IPS-18c (cell line): Measurements from ENCODE around the gene FBXL5.
A peak's percentile ranks its signal among the peaks of the same experiment; 100 is the strongest.

Source experiments
- H3K4me3 ChIP-seq: 2 replicates; pipeline ENCODE4 v1.7.0; 2013; ENCODE audit warnings: low read depth, mild to moderate bottlenecking, low read length, moderate library complexity; ENCODE audit not compliant: insufficient read depth
- H3K9me3 ChIP-seq: one replicate; pipeline ENCODE4 v1.6.1; 2013; ENCODE audit warnings: mild to moderate bottlenecking, low read length, moderate library complexity; ENCODE audit not compliant: control insufficient read depth, insufficient read depth

The FBXL5 gene

DNA sequence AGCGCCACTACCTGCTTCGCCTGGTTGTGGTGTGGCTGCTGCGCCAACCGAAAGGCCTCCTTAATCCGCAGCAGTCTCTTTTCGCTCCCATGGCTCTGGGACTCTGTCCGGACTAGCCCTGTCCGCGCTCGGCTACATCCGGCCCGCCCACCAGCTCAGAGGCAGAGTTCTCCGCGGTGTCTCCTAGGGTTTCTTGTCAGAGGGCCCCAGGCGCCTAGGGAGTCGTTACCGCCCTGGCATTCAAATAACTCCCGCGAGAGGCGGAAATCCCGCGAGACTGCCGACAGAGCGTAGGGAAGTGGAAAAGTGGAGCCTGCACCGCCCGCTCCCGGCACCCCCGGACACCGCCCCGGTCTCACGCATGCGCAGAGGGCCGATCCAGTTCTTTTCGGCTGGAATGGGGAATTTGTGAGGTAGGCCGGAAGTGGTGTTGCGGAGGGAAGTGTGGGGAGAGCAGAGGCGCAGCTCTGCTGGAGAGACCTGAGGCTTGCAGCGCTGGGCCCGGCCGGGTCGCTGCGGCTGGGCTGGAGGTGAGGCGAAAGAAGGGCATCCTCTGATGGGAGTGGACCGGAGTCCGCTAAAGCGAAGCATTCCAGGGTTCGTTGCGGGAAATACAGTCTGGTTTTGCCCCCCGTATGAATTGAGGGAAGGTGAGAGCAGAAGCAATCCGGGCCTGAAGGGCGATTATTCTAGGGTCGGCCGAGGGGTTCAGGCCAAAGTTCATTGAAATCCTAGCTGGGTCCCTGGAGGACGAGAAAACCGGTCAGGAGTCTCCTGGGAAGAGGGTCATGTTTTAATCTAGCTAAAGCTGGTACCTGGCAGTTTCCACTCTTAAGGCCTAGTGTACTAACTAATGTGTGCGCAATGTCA, 26.4 kb upstream of the FBXL5 start, which contains the start of gene FAM200B:
Gene FAM200B, plus strand, starts transcription at position 456 of the 870 bp plus-strand sequence. CDS start 5,151 bp downstream, outside the sequence.
- Histone ChIP-seq H3K9me3 (no peaks in the 10 kb centered on the region), H3K4me3 (peak within 1 kb of the TSS; percentile 87)

DNA sequence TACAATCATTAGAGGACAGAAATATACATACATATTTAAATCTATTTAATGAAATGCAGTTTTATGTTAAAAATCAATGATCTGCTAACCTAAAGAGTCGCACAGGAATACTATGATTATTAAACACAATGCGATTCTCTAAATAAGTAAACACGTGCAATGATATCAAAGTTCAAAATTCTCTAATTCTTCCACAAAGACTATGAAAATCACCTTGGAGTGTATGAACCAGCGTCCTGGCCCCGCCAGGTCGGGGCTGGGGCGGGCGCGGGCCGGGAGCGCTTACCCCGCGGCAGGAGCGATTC, 25.9 kb upstream of the FBXL5 start:
- Histone ChIP-seq H3K9me3 (no peaks in the 10 kb centered on the region), H3K4me3 (peak overlapping the region; percentile 85)

DNA sequence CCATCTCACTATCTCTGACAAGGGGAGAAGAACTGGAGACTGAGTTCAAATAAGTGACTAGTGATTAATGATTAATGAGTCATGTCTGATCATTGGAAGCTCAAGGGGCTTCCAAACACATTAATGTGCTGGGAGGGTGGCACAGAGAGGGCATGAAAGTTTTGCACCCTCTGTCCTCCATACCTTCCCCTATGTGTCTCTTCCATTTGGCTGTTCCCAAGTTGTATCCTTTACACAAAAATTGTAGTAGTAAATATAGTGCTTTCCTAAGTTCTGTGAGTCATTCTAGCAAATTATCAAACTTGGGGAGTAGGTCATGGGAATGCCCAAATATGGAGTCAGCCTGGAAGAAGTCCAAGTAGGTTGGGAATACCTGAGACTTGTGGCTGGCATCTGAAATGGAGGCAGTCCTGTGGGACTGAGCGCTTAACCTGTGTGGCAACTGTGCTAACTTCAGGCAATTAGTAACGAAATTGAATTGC, 22.4 kb upstream of the FBXL5 start:
- no peaks in the 10 kb centered on the region for H3K9me3 ChIP-seq
- H3K4me3 ChIP-seq: no peak overlapping the region

DNA sequence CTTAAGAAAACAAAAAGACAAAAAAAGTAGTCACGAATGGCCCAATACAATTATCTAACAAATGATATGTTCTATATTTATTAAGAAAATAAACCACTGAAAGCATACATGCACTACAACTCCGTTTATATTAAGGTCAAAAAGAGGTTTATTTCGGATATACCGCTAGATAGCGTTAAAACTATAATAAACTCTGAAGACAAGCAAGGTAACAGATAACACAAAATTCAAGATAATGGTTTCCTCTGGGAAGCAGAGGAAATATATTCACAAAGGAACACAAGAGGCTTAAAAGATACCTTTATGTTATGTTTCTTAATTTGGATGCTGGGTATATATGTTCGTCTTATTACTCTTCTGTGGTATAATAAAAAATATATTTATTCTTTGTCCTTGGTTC, 21.7 kb upstream of the FBXL5 start:
- H3K4me3 ChIP-seq: no peak overlapping the region
- no peaks in the 10 kb centered on the region for H3K9me3 ChIP-seq

DNA sequence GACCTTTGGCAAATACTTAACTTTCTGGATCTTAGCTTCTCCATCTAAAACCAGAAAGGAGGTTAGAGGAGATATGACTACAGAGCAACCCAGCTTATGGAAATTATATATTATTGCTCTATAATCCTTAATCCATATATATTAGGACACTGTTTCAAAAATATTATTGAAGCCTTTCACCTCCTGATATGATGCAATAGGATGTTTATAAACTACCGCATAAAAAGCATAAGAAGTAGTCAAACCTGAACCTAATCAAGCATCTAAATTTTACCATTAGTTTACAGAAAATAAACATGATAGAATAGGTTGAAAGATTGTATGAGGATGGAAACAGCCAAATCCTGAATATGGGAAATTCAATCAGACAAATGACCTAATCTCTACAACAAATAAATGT, 20.9 kb upstream of the FBXL5 start:
- H3K9me3 ChIP-seq: no peaks in the 10 kb centered on the region
- H3K4me3 ChIP-seq: no peak overlapping the region

DNA sequence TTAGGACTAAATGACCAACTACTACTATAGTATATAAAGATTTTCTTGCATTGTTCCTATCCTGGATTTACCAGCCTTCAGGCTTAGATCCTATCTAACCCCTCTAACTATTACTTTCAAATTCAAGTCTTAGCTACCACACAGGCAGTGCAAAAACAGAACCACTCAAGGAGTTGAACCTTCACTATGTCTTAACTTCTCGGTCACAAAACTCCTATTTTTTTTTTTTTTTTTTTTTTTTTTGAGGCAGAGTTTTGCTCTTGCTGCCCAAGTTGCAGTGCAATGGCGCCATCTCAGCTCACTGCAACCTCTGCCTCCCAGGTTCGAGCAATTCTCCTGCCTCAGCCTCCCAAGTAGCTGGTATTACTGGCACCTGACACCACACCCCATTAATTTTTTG, 20.2 kb upstream of the FBXL5 start:
- H3K4me3 ChIP-seq: no peak overlapping the region
- H3K9me3 ChIP-seq: no peaks in the 10 kb centered on the region

DNA sequence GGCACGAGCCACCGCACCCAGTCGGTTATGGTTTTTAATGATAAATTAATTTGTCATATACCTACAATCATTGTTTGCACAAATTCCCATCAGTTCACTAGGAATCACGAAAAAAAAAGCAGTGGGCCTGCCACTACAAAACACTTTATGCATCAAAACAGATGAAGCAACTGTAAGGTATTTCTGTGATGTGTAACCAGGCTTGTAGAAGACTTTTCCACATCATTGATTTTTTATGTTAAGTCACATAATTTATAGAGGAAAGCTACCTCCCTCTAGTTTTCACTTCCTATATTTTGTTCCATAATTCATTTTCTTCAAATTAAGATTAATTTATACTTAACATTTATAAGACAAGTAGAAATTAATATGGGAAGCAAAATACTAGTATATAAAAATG, 19.8 kb upstream of the FBXL5 start:
- Histone ChIP-seq H3K9me3 (no peaks in the 10 kb centered on the region), H3K4me3 (no peak overlapping the region)

DNA sequence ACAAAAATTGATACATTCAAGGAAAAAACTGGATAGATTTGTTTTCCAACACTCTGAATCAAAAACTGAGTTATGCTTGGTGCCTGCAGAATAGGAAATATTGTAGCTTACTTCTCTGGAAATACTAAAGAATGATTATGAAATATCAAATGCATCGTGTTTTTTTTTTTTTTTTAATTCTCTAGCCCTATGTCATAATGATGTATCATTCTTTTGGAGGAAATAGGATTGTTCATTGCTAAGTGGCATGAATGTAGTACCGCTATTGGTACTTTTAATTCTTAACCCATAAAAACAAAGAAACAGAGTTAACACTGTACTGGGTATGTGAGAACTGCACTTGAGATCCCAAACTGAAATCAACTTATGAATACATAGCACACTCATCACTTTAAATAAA, 18.9 kb upstream of the FBXL5 start:
- Histone ChIP-seq H3K9me3 (no peaks in the 10 kb centered on the region), H3K4me3 (no peak overlapping the region)

DNA sequence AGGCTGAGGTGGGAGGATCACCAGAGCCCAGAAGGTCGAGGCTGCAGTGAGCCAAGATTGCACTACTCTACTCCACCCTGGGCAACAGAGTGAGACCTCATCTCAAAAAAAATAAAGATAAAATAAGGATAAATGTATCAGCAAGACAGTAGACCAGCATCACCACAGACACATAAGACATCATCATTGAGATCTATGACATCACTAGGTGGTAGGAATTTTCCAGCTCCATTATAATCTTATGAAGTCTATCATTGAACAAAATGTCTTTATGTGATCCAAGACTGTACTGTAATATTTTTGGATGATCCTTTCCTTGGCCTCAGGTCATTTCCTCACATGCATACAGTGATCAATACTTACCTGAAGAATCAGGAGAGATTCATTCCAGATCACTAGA, 18.2 kb upstream of the FBXL5 start:
- H3K9me3 ChIP-seq: no peaks in the 10 kb centered on the region
- H3K4me3 ChIP-seq: no peak overlapping the region

DNA sequence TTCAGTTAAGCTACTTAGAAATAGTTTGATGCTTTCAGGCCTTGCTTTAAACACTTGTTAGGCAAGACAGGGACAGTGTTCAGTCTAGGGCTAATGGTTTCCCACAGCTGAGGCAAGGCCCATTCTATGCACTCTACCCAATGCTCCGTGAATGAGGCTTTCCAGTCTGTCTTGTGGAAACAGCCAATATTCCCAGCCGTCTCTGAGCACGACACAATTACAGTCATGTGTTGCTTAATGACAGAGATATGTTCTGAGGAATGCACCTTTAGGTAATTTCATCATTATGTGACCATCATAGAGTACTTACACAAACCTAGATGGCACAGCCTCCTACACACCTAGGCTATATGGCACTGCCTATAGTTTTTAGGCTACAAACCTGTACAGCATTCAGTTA, 16.9 kb upstream of the FBXL5 start:
- Histone ChIP-seq H3K4me3 (no peak overlapping the region), H3K9me3 (no peaks in the 10 kb centered on the region)

DNA sequence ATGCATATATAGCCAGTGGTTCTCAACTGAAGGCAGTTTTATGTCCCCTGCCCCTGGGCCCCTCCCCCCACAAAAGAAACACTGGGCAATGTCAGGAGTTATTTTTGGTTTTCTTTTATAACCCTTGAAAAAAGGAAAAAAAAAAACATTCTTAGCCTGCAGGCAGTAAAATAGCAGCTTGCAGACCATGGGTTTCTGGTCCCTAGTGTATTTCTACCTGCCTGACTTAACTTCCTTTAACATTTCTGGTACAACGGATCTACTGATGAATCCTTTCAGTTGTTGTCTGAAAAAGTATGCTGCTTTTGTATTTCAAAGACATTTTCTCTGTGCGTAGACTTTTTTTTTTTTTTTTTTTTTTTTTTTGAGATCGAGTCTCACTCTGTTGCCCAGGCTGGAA, 15.4 kb upstream of the FBXL5 start:
- H3K4me3 ChIP-seq: no peak overlapping the region
- no peaks in the 10 kb centered on the region for H3K9me3 ChIP-seq

DNA sequence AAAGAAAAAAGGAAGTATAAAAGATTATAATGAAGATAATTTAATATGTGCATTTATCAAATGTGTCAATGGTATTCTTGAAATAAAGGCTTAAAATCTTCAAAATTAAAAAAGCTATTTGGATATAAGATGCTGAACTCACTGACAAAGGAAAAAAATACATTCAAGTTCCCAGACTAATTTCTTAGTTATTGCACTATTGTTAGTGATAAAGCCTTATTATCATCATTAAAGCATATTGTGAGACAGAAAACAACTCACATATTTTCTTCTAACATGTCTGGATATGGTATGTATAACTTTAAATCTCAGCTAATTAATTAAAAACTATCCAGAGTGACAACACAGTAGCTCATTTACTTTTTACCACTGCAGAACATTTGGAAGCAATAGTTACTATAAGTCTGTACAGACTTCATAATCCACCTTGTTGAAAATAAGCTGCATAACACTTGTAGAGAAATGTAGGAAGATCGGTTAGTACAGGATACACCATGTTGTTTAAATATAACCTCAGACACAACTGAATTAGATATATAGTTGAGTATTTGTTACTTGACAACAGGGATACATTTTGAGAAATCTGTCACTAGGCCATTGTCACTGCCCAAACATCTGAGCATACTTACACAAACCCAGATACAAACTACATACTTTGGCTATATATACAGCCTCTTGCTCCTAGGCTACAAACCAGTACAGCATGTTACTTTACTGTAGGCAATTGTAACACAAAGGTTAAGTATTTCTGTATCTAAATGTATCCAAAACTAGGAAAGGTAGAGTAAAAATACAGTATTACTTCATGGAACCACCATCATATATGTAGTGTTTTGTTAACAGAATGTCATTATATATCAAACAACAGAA, 13.6 kb upstream of the FBXL5 start:
- Histone ChIP-seq H3K4me3 (no peak overlapping the region), H3K9me3 (no peaks in the 10 kb centered on the region)

DNA sequence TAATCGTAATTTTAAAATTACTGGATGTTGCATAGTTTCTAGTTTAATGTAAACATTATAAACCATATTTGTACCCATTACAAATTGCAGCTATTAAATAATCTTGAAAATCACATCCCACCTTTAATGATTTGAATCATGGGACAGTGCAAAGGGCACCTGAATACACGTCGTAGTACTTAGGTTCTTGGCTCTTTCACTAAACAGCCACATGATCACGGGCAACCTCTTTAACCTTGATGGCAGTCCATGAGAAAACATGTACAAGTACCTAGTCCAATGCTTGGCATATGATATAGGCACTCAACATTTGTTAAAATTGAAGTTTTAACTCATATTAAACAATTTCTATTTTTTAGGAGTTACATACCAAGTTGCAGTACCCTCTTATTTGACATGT, 11.8 kb upstream of the FBXL5 start:
- no peaks in the 10 kb centered on the region for H3K9me3 ChIP-seq

DNA sequence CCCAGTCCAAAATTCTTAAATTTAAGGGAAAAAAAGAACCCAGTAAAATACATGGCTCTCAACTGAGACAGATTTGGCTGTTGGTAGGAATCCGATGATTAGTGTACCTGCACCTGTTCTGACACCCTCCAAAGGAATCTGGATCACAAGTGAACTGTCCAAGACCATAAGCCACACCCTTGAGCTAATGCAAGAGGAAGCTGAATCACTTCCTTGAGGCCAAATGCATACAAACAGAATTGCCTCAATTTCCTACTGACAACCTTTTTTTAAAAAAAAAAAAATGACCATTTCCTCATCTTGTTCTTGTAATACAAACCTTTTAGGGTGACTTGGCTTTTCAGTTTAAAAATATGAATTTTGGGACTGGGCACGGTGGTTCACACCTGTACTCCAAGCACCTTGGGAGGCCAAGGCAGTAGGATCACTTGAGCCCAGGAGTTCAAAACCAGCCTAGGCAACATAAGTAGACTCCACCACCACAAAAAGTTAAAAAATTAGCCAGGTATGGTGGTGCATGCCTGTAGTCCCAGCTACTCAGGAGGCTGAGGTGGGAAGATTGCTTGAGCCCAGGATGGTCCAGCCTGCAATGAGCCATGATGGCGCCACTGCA, 10.7 kb upstream of the FBXL5 start:
- H3K4me3 ChIP-seq: no peak overlapping the region
- no peaks in the 10 kb centered on the region for H3K9me3 ChIP-seq

More for the DNA sequence above, 11.8 kb upstream of the FBXL5 start:
- H3K4me3 ChIP-seq: no peak overlapping the region

DNA sequence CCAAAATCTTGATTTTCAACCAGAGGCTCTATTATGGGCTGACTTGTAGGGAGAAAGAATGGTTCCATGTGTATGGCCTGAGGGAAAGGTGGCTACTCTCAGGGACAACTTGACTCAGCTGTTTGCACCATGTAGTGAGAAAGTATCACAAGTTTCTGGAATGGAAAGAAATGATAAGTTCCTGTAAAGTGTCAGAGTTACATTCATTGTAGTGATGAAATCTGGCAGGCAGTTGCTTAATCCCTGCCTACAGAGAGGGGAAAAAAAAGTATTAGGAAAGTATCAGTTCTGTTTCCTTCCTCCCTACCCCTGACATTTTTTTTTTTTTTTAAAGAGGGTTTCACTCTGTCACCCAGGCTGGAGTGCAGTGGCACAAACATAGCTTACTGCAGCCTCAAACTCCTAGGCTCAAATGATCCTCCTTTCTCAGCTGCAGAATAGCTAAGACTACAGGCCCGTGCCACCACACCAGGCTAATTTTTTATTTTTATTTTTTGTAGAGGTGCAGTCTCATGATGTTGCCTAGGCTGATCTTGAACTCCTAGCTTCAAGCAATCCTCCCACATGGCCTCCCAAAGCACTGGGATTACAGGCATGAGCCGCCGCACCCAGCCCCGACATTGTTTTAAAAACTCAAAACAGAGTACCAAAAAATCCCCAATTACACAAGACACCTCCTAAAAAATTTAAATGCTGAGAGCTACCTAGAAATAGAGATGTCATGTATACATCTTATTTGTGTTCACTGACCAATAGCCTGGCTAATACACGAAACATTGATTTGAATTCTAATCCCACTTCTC, 4.8 kb upstream of the FBXL5 start:
- H3K9me3 ChIP-seq: no peaks in the 10 kb centered on the region
- H3K4me3 ChIP-seq: no peak overlapping the region

DNA sequence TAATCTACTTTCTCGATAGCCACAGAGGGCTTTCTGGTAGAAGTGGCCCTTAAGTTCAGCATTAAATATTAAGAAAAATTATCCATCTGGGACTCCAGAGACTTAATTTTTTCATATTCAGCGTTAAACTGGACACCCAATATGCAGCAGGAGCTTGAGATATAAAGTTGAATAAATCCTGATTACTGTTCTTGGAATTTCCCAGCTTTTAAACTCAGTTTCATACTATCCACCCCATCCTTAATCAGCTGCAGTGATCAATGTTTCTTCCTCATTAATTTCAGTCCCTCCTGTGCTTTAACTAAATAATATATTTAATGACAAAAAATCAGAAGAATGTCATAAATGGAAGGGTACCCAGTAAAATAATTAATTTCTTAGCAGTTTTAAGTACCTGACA, 3.6 kb upstream of the FBXL5 start:
- no peak overlapping the region for H3K4me3 ChIP-seq
- H3K9me3 ChIP-seq: no peaks in the 10 kb centered on the region

DNA sequence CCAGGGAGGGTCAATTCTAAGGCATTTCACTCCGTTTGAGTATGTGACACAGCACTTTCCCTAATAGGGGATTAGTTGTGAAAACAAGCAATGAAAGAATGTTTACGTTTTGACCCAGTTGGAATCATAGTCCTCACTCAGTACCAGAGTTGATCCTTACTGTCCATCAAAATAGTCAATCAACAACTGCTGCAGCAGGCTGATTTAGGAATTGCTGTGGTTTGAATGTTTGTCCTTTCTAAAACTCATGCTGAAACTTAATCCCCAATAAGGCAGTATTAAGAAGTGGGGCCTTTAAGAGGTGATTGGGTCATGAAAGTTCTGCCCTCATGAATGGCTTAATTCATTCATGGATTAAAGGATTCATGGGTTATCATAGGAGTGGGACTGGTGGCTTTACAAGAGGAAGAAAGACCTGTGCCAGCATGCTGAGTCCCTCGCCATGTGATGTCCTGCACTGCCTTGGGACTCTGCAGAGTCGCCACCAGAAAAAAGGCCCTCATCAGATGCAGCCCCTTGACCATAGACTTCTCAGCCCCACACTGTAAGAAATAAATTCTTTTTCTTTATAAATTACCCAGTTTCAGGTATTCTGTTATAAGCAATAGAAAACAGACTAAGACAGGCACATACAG, 3.1 kb upstream of the FBXL5 start:
- no peak overlapping the region for H3K4me3 ChIP-seq
- no peaks in the 10 kb centered on the region for H3K9me3 ChIP-seq
